H1 (cell line): ENCODE measurements around the gene TXK. TPM values are rescaled to one million over a fixed set of nuclear protein-coding genes. Genes with fewer than 3 reads are reported as not detected.

Experiments used
- ASH2L ChIP-seq: fragments of 200-600, 300-600 bp; sonication (generic); IDR thresholded peaks from one replicate; pipeline ENCODE4 v1.7.1; 2017; ENCODE audit warnings: low read length
- CHD7 ChIP-seq: fragments of 300-600 bp; sonication (generic); IDR thresholded peaks from 2 replicates; pipeline ENCODE4 v1.7.1; 2012; ENCODE audit warnings: low read length, moderate library complexity, mild to moderate bottlenecking, inconsistent platforms; ENCODE audit not compliant: insufficient replicate concordance
- EP300 ChIP-seq, 2 experiments: IDR thresholded peaks; 1 replicate in 1 of 2; 2 replicates in 1 of 2; pipeline ENCODE4 v1.6.1; 2011 to 2012; ENCODE audit warnings: low read depth in 2 of 2, low read length in 2 of 2, mild to moderate bottlenecking in 2 of 2, borderline replicate concordance in 1 of 2, inconsistent platforms in 1 of 2, moderate library complexity in 1 of 2
- JUND ChIP-seq: IDR thresholded peaks from 2 replicates; pipeline ENCODE4 v1.6.1; 2011; ENCODE audit warnings: mild to moderate bottlenecking, improper control_type of control experiment, low read length
- RXRA ChIP-seq: IDR thresholded peaks from 2 replicates; pipeline ENCODE4 v1.6.1; 2011; ENCODE audit warnings: low read depth, mild to moderate bottlenecking, low read length, moderate library complexity; ENCODE audit not compliant: insufficient read depth
- polyA plus RNA-seq, 7 experiments: library from polyadenylated mRNA; depleted of rRNA in 3 of 7; stranded (reverse) in 5 of 7; unstranded in 2 of 7; fragments of >200 nt in 5 of 7; fragments of 200-250 nt in 2 of 7; gene quantifications; 1 replicate in 5 of 7; 2 replicates in 1 of 7; 4 replicates in 1 of 7; pipeline versions ENCODE4 v1.2.1 to v1.2.3, GENCODE V29; 2011 to 2013; ENCODE audit warnings: missing spikeins in 2 of 7, mixed read lengths in 2 of 7
- total RNA-seq: library from RNA; stranded (reverse); fragmentation: NEBNext Ultra II Directional; extraction: Animal tissue kit (Norgen Biotek cat#: 25700); gene quantifications from 2 replicates; pipeline ENCODE4 v1.2.1, GENCODE V29; 2021

TXK gene
- total and polyA plus RNA-seq, 2 of the 8 experiments (the other 6 are each of a cell fraction or from before 2014, with no cell fraction given): not detected

GRCh38 chr4:48138936-48139335 lies 4.9 kb upstream of the TXK start (continued):
- TF ChIP-seq CHD7 (no peak), RXRA (no peak), EP300 (IDR thresholded peaks at IDR 0.05; ENCODE audit: borderline replicate concordance in 1 of 2, low read depth in 2 of 2, low read length in 2 of 2) (no peak), ASH2L (no peak), JUND (no peak)
